WERI-Rb-1 (cell line): ENCODE data around the gene ZBTB14.

ENCODE experiments used
- DNase-seq: peaks from one replicate; pipeline ENCODE4 v3.0.0-alpha.2; 2020
- H3K27ac ChIP-seq: fragments of 250-450 bp; sonication (Bioruptor Pico); 2 replicates; pipeline ENCODE4 v1.5.1; 2020; ENCODE audit warnings: mild to moderate bottlenecking, moderate library complexity
- H3K27me3 ChIP-seq: fragments of 250-450 bp; sonication (Bioruptor Pico); 2 replicates; pipeline ENCODE4 v1.5.1; 2021; ENCODE audit warnings: mild to moderate bottlenecking, low read depth, moderate library complexity; ENCODE audit not compliant: insufficient read depth, severe bottlenecking
- H3K36me3 ChIP-seq: fragments of 250-450 bp; sonication (Bioruptor Pico); 2 replicates; pipeline ENCODE4 v1.5.1; 2020; ENCODE audit warnings: mild to moderate bottlenecking, moderate library complexity
- H3K4me3 ChIP-seq: 2 replicates; pipeline ENCODE4 v1.5.1; 2011; ENCODE audit warnings: low read depth, mild to moderate bottlenecking, control low read depth, low read length
- H3K9me3 ChIP-seq: fragments of 250-450 bp; sonication (Bioruptor Pico); 2 replicates; pipeline ENCODE4 v1.5.1; 2021; ENCODE audit warnings: mild to moderate bottlenecking, moderate library complexity; ENCODE audit not compliant: severe bottlenecking
- CTCF ChIP-seq: IDR thresholded peaks from 2 replicates; pipeline ENCODE4 v1.5.1; 2011; ENCODE audit warnings: low read depth, mild to moderate bottlenecking, control low read depth, inconsistent platforms, low read length

Gene ZBTB14

GRCh38 chr18:5286525-5286924 lies 9.0 kb downstream of the ZBTB14 start:
- Histone ChIP-seq H3K9me3 (no peaks in the 10 kb centered on the region), H3K4me3 (no peak overlapping the region)
- no peak for TF ChIP-seq CTCF

GRCh38 chr18:5285326-5285725 lies 10.2 kb downstream of the ZBTB14 start:
- no peak overlapping the region for H3K4me3 ChIP-seq
- no peaks in the 10 kb centered on the region for H3K27me3 ChIP-seq
- TF ChIP-seq CTCF: no peak
- DNase-seq: no peak
- H3K27ac ChIP-seq: no peak overlapping the region
- H3K36me3 ChIP-seq: peaks cover 6% of the 10 kb centered on the region
- no peaks in the 10 kb centered on the region for H3K9me3 ChIP-seq

More at GRCh38 chr18:5286525-5286924, 9.0 kb downstream of the ZBTB14 start:
- Histone ChIP-seq H3K27ac (no peak overlapping the region), H3K36me3 (peaks cover 16% of the 10 kb centered on the region), H3K27me3 (no peaks in the 10 kb centered on the region)
- DNase-seq: no peak

GRCh38 chr18:5284808-5285207 lies 10.7 kb downstream of the ZBTB14 start:
- TF ChIP-seq CTCF: no peak
- no peak overlapping the region for H3K27ac ChIP-seq
- no peak for DNase-seq
- peaks cover 4% of the 10 kb centered on the region for H3K36me3 ChIP-seq
- no peaks in the 10 kb centered on the region for H3K27me3 ChIP-seq
- H3K9me3 ChIP-seq: no peaks in the 10 kb centered on the region
- no peak overlapping the region for H3K4me3 ChIP-seq

- no peaks in the 10 kb centered on the region for H3K9me3 ChIP-seq
- no peaks in the 10 kb centered on the region for H3K36me3 ChIP-seq
- TF ChIP-seq CTCF: no peak
- H3K27ac ChIP-seq: no peak overlapping the region
- no peak overlapping the region for H3K4me3 ChIP-seq
- DNase-seq: no peak
- no peaks in the 10 kb centered on the region for H3K27me3 ChIP-seq
Observed at GRCh38 chr18:5282770-5283169, 12.8 kb downstream of the ZBTB14 start.

GRCh38 chr18:5276947-5277346 lies 18.6 kb downstream of the ZBTB14 start:
- H3K4me3 ChIP-seq: no peak overlapping the region
- no peaks in the 10 kb centered on the region for H3K27me3 ChIP-seq
- TF ChIP-seq CTCF: no peak
- H3K9me3 ChIP-seq: no peaks in the 10 kb centered on the region
- H3K36me3 ChIP-seq: no peaks in the 10 kb centered on the region
- DNase-seq: no peak
- H3K27ac ChIP-seq: no peak overlapping the region

GRCh38 chr18:5275872-5276271 lies 19.7 kb downstream of the ZBTB14 start:
- Histone ChIP-seq H3K27ac (no peak overlapping the region), H3K9me3 (no peaks in the 10 kb centered on the region), H3K27me3 (no peaks in the 10 kb centered on the region), H3K4me3 (no peak overlapping the region), H3K36me3 (no peaks in the 10 kb centered on the region)
- peak; percentile 25 for DNase-seq
- TF ChIP-seq CTCF: no peak
